COLO668 (cell line): ENCODE data around the gene LRRC4C.

Experiments
- DNase-seq: peaks from one replicate; lab custom pipeline; 2025; ENCODE audit not compliant: unreplicated experiment; lab: John Stamatoyannopoulos, UW

Gene LRRC4C

GRCh38 chr11:41133023-41133422 is 326.4 kb downstream of the LRRC4C start:
- no peak for DNase-seq

DNA sequence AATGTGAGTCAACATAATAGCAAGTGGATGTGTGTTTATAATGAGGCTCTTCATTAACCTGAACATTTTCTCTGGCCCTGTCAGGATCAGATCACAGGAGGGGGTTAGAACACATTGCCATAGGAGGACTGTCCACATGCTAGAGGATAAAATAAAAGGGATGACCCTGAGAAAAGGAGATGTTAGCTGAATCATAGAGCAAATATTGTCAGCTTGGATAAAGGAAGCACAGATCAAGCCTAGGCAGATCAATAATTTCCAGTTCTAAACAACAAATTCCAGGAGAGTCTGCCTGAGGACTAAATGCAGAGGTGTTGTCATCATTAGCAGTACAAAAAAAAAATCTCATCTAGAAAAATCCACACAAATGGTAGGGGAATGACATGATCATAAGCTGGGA is 337.9 kb downstream of the LRRC4C start:
- DNase-seq: no peak

- no peak for DNase-seq
Measured at GRCh38 chr11:41119484-41119883, 340.0 kb downstream of the LRRC4C start.

DNA sequence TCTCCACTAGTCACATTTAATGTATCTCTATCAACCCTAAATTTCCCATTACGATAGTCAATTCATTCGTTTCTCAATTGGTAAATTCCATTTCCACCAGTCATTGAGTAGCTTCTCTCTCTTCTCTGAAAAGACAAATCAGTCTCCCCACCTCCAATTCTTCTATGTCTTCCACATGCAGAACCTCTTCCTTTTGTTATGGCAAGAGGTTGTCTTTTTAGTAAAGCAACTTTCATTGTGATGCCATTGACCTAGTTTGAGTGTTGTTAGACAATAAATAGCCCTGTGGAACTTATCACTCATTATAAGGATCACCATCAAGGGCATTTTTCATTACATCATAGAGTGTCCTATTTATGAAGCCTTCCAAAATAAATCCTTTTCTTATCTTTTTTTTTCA is 340.9 kb downstream of the LRRC4C start:
- DNase-seq: no peak

- DNase-seq: no peak
Measured at GRCh38 chr11:41116970-41117369, 342.5 kb downstream of the LRRC4C start.

GRCh38 chr11:41115066-41115465 is 344.4 kb downstream of the LRRC4C start:
- no peak for DNase-seq

- DNase-seq: no peak
Measured at GRCh38 chr11:41113160-41113559, 346.3 kb downstream of the LRRC4C start.

- DNase-seq: no peak
Measured at GRCh38 chr11:41110527-41110926, 348.9 kb downstream of the LRRC4C start.

GRCh38 chr11:41102471-41102870 is 357.0 kb downstream of the LRRC4C start:
- no peak for DNase-seq

- DNase-seq: no peak
Measured at GRCh38 chr11:41099654-41100053, 359.8 kb downstream of the LRRC4C start.

DNA sequence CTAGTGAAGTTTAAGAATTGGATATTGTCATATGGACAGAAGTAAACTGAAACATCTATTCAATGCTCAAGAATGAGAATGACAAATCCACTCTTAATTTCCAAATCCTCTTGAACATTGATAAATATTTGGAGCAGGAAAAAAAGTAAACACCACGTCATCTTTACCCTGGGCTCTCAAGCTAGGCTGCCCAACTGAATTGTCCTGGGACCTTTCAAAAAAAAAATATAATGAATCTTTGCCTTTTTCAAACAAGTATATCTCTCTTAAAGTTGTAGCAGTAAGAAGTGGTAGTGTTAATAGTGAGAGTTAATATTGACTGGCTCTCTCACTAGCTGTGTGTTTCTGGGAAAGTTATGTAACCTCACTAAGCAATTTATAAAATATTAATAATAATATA is 374.3 kb downstream of the LRRC4C start:
- DNase-seq: no peak

GRCh38 chr11:41081756-41082285 is 377.6 kb downstream of the LRRC4C start:
- DNase-seq: no peak

DNA sequence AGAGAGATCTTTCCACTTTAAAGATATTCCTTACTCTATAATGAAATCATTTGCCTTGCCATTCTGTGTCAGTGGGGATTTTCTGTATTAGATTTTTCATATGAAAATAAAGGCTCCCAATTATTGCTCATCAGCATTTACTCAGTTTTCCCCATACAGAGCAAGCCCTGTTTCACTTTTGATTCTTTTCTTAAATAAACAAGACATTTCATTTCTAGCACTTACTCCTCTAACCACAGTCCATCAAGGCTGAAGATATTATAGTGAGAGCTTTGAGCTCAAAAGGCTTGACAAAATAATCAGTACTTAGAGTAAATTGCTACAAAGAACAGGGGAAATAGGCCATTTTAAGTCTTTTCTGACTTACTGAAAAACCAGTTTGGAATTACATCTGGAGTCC is 385.1 kb downstream of the LRRC4C start:
- no peak for DNase-seq

DNA sequence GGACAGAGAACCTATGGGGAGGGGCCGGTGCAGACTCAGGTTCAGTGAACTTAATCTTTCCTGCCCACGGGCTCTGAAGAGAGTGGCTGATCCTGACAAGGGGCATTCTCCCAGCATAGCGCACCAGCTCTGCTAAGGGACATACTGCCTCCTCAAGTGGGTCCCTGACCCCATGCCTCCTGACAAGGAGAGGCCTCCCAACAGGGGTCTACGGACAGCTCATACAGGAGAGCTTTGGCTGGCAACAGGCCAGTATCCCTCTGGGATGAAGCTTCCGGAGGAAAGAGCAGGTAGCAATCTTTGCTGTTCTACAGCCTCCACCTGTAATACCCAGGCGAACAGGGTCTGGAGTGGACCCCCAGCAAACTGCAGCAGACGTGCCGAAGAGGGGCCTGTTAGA is 394.0 kb downstream of the LRRC4C start:
- no peak for DNase-seq

GRCh38 chr11:41058138-41058537 is 401.3 kb downstream of the LRRC4C start:
- no peak for DNase-seq

DNA sequence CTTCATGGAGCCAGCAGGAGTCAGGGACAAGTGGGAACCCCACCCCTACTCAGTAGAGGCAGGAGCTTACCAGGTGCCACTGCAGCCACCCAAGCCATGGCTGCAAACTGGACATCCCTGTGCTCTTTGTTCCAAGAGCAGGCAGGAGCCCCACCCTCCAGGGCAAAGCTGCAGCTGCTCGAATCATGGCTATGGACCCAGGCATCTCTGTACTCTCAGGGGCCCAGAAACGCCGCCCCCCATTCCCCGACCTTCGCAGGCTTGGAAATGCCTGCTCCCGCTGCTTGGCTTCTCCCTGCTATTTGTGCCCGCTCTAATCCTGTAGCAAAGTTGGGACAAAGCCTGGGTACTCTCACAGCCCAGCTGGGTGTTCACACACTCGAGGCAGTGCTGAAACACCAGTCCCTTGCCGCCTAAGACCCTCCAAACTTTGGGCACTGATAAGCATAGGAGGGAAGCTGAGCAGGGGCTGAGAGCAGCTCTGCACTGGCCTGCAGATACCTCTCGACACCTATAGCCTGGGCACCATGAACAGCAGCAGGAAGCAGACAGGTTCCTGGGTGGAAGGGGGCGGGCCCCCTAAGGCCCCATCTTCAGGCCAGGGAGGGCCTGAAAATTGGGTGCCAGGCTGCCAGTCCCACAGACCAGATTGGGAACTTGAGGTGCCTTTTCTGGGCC is 402.4 kb downstream of the LRRC4C start:
- DNase-seq: peak; percentile 59

DNA sequence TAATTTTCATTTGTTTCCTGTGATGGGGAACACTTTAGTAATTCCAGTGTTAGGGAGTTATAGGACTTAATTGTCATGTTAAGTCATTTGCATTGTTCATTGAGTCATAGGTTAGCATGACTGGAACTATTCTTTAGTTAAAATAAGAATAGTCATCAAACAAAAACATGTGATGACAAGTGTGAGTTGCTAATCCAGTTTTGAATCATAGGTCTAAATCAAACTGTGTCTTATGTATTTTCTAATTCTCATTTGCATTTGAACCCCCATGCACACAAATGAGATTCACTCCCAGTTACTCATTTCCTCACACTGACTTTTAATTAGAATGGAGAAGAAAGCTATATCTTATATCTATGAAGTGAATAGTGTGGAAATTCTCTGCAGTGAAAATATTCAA is 405.6 kb downstream of the LRRC4C start:
- no peak for DNase-seq

DNA sequence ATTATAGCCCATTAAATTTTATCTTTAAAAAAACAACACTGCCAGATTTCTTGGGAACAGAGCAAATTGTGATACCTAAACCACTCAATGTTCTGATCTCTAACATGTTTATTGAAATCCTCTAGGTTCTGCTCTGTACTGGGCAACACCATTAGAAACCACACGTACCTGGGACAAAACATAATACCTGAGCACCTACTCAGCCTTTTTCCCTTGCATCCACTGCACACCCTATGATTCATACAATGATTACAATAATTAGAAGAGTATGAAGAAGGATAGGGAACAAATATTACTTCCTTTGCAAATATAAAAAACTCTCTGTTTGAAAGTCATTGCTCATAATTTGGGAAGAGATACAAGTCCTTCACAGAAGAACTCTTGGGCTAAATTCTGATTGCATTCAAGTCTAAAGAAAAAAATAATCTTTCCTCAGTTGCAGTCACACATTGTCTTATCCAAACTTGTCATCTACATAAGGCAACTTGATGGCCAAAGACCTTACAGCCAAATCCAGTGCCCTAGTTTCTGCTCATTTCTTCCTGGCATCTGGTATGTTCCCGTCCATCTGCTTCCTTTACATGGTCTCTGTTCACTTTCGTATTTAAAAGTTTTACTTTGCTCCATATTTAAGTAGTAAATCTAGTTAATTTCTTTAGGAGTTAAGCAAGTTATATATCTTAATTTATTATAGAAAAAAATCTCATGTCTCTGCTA is 407.4 kb downstream of the LRRC4C start:
- DNase-seq: no peak

DNA sequence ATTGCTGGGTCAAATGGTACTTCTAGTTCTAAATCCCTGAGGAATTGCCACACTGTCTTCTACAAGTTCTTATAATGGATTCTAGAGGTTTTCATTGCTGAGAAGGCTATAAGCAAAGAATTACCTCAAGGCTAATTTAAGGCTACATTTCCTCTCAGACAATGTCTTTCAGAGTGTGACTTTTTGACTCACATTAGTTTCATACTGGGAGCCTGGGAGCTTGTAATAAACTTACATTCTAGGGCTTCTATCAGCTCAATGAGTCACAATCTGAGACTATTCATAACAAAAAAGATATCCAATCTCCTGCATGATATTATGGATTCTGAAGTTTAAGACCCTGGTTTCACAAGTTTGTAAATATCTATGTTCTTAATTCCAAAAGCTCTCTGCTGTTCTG is 408.7 kb downstream of the LRRC4C start:
- DNase-seq: no peak

DNA sequence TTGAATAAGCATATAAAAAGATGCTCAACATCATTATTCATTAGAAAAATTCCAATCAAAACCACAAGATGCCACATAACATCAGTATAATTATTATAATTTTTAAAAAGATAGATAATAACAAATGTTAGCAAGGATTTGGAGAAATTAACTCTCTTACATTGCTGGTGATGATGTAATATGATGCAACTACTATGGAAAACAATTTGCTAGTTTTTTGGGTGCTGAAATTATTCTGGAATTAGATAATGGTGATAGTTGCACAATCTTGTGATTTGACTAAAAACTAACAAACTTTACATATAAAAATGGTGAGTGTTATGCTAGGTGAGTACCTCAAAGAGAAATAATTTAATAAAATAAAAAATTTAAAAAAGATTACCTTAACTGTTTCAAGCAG is 412.2 kb downstream of the LRRC4C start:
- DNase-seq: no peak

- DNase-seq: no peak
Measured at GRCh38 chr11:41045266-41045665, 414.2 kb downstream of the LRRC4C start.

- no peak for DNase-seq
Measured at GRCh38 chr11:41044747-41045146, 414.7 kb downstream of the LRRC4C start.

GRCh38 chr11:41042688-41043087 is 416.8 kb downstream of the LRRC4C start:
- DNase-seq: no peak
